Heart left ventricle (tissue), 16 donors: ENCODE results near the gene SRBD1. TPM values are rescaled to one million over a fixed set of nuclear protein-coding genes. Genes with fewer than 3 reads are reported as not detected.

ENCODE experiments used
- ATAC-seq, 4 donors: fragments of 200-7000 bp; cut with Tn5 transposase; one replicate each; pipeline ENCODE4 v1.9.1; 2020 to 2022; ENCODE audit warnings: moderate library complexity in 4 of 4, mild to moderate bottlenecking in 3 of 4, moderate number of reproducible peaks in 1 of 4
- DNase-seq, 5 donors: peaks; one replicate each; pipeline ENCODE4 v3.0.0-alpha.2; 2020
- H3K27ac ChIP-seq, 12 donors: fragments of 200-600 bp; sonication (generic) in 4 of 12; one replicate each; pipeline versions ENCODE4 v1.5.0 to v1.8.0; 2016 to 2022; ENCODE audit warnings: mild to moderate bottlenecking in 2 of 12
- H3K27me3 ChIP-seq, 9 donors: fragments of 200-600 bp; sonication (generic) in 2 of 9; one replicate each; pipeline versions ENCODE4 v1.5.1 to v1.8.0; 2016 to 2022; ENCODE audit warnings: mild to moderate bottlenecking in 3 of 9
- H3K36me3 ChIP-seq, 9 donors: fragments of 200-600 bp; sonication (generic) in 2 of 9; one replicate each; pipeline versions ENCODE4 v1.5.0 to v1.8.0; 2018 to 2022; ENCODE audit warnings: mild to moderate bottlenecking in 2 of 9
- H3K4me1 ChIP-seq, 12 donors: fragments of 200-600 bp; sonication (generic) in 4 of 12; one replicate each; pipeline versions ENCODE4 v1.5.0 to v1.8.0; 2016 to 2022; ENCODE audit warnings: mild to moderate bottlenecking in 3 of 12
- H3K4me3 ChIP-seq, 12 donors: fragments of 200-600 bp; sonication (generic) in 4 of 12; one replicate each; pipeline versions ENCODE4 v1.5.0 to v1.8.0; 2017 to 2022; ENCODE audit warnings: mild to moderate bottlenecking in 9 of 12, moderate library complexity in 4 of 12
- H3K9me3 ChIP-seq, 12 donors: fragments of 200-600 bp; sonication (generic) in 4 of 12; one replicate each; pipeline versions ENCODE4 v1.5.0 to v1.8.0; 2016 to 2022; ENCODE audit warnings: mild to moderate bottlenecking in 1 of 12
- POLR2A ChIP-seq, 2 donors: fragments of 450-650 bp; IDR thresholded peaks; one replicate each; pipeline ENCODE4 v1.6.1; 2017; ENCODE audit warnings: antibody characterized with exemption in 2 of 2, mild to moderate bottlenecking in 2 of 2, moderate library complexity in 2 of 2
- WGBS, 4 donors: extraction: QIAGEN DNeasy Blood & Tissue Kit in 2 of 4; methylation state at CpG; one replicate each; pipeline versions ENCODE4 v1.1.5 to v1.1.7; 2013 to 2018; 5-methylcytosine and 5-hydroxymethylcytosine counted together
- intact Hi-C, 10 donors: fragments of 100-400 bp; cut with DNase I; formaldehyde crosslinking; loops; one replicate each; pipeline versions ENCODE4 v1.11.1 to v1.14.2; 2022
- polyA plus RNA-seq, 2 donors: library from polyadenylated mRNA; stranded (reverse); fragments of 200-250 nt; gene quantifications; one replicate each; pipeline ENCODE4 v1.2.3, GENCODE V29; 2013
- total RNA-seq, 9 donors: library from RNA; depleted of rRNA in 2 of 9; stranded (reverse); fragments of >200 nt in 2 of 9; fragmentation: NEBNext Ultra II Directional in 3 of 9; extraction: Animal tissue kit (Norgen Biotek cat#: 25700) in 3 of 9; gene quantifications; one replicate each; pipeline versions ENCODE4 v1.1.0 to v1.2.4, GENCODE V29; 2016 to 2023
- TF ChIP-seq, protein P1 (sequence below), 12 donors: fragments of 200-600 bp; sonication (generic) in 4 of 12; IDR thresholded peaks; one replicate each; pipeline versions ENCODE4 v1.5.0 to v1.8.0; 2018 to 2022; ENCODE audit warnings: antibody characterized with exemption in 12 of 12, mild to moderate bottlenecking in 5 of 12
- donor health status: ischemic (EF 13 %, LVEDD 7.1; RV severe dilation, severe dysfunction).
- donor health status: healthy with polysubstance abuse.
- donor health status: DM: no; HTN: yes; CAD: no.
- donor health status: DM: no; HTN: no; CAD: no.
- donor health status: ischemic (EF 25% LVEDD 6.9; RV normal size, moderate dysfunction).
- donor health status: ischemic (EF 25% LVEDD 5.7; RV mildly dilated, moderate dysfunction).
- donor health status: healthy.
- donor health status: DM: yes; HTN: yes; CAD: no.
- donor health status: ischemic (EF 35%, LVEDD 5.7; RV mildly dilated, moderate dysfunction).
- donor health status: nonischemic (EF 11% LVEDD 7.7; RV severe dilation, severe dysfunction).
- donor health status: DM: yes; HTN: yes; CAD: no.
- donor health status: PGD.
- donor health status: ischemic (EF 29% LVEDD 5.4; RV normal size, mild dysfunction).
- donor health status: nonischemic (EF 23%, LVEDD 6.1; RV moderate dilation, normal function).

The SRBD1 gene
- total and polyA plus RNA-seq, 11 donors, result 3.0 to 16.9 (median 10.2) TPM

DNA sequence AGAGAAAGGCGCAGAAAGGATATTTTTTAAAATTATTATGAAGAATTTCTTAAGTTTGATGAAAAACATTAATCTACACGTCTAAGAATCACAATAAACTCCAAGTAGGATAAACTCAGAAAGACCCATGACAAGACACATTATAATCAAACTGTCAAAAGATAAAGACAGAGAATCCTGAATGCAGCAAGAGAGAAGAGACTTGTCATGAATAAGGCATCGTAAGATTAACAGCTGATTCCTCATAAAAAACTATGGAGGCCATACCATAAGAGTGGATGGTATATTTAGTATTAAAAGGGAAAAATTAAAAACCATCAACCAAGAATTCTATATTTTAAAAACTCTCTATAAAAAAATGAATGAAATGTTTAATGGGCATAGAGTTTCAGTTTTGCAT is 39.1 kb downstream of the SRBD1 start:
- ATAC-seq (no peak), DNase-seq (no peak)
- TF ChIP-seq, protein P1, sequence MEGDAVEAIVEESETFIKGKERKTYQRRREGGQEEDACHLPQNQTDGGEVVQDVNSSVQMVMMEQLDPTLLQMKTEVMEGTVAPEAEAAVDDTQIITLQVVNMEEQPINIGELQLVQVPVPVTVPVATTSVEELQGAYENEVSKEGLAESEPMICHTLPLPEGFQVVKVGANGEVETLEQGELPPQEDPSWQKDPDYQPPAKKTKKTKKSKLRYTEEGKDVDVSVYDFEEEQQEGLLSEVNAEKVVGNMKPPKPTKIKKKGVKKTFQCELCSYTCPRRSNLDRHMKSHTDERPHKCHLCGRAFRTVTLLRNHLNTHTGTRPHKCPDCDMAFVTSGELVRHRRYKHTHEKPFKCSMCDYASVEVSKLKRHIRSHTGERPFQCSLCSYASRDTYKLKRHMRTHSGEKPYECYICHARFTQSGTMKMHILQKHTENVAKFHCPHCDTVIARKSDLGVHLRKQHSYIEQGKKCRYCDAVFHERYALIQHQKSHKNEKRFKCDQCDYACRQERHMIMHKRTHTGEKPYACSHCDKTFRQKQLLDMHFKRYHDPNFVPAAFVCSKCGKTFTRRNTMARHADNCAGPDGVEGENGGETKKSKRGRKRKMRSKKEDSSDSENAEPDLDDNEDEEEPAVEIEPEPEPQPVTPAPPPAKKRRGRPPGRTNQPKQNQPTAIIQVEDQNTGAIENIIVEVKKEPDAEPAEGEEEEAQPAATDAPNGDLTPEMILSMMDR (IDR thresholded peaks at IDR 0.05), result no peak
- TF ChIP-seq POLR2A (IDR thresholded peaks at IDR 0.05), result no peak
- intact Hi-C loops, result no loop called here
- H3K4me1 ChIP-seq, result peaks cover 0 to 25% (median 0%) of the 10 kb centered on the region in 12 donors
- H3K27me3 ChIP-seq, result no peaks in the 10 kb centered on the region
- H3K4me3 ChIP-seq, result no peak overlapping the region
- H3K36me3 ChIP-seq, result peaks cover 0 to 34% (median 16%) of the 10 kb centered on the region in 9 donors
- no peaks in the 10 kb centered on the region for H3K9me3 ChIP-seq
- H3K27ac ChIP-seq, result no peak overlapping the region
- WGBS, 4 donors, result 95 to 100% (median 97%) methylated on average over 3 of the region's 3 CpGs

DNA sequence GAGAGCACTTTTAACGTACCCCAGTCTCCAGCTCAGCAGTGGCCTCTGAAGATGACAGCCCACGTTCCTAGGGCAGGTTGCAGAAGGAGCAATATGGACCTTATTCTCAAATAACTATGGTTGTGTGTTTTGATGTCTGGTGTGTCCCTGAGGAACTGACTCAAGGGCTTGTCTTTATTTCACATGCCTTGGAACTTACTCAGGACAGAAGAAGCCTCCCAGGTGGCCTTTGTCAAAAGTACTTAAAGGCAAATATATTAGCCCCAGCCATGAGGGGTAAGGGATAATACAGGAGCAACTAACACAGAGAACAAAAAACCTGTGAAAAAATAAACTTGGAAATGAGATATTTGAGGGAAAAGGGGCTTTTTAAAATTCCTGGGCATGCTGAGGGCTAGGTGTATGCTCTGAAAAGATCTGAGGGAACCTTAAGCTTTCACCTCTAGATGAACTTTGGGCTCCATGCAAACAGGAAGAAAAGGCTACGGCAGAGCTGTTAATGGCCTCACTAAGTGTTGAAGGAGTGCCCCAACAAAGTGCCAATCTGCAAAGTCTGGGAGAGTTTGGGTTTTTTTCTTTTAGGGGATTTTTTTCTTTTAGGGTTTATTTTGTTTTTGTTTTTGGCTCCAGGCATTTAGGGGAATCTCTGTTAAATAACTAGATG is 40.3 kb downstream of the SRBD1 start:
- H3K36me3 ChIP-seq, result peaks cover 0 to 34% (median 16%) of the 10 kb centered on the region in 9 donors
- 78 to 89% (median 86%) methylated on average over 3 of the region's 3 CpGs for WGBS, 4 donors
- no peak overlapping the region for H3K4me3 ChIP-seq
- H3K27ac ChIP-seq, result no peak overlapping the region
- no peaks in the 10 kb centered on the region for H3K27me3 ChIP-seq
- DNase-seq (no peak), ATAC-seq (no peak)
- H3K9me3 ChIP-seq, result no peaks in the 10 kb centered on the region
- TF ChIP-seq, protein P1 (IDR thresholded peaks at IDR 0.05), result no peak
- TF ChIP-seq POLR2A (IDR thresholded peaks at IDR 0.05), result no peak
- H3K4me1 ChIP-seq, result peaks cover 0 to 26% (median 0%) of the 10 kb centered on the region in 12 donors
- intact Hi-C loops, result no loop called here

DNA sequence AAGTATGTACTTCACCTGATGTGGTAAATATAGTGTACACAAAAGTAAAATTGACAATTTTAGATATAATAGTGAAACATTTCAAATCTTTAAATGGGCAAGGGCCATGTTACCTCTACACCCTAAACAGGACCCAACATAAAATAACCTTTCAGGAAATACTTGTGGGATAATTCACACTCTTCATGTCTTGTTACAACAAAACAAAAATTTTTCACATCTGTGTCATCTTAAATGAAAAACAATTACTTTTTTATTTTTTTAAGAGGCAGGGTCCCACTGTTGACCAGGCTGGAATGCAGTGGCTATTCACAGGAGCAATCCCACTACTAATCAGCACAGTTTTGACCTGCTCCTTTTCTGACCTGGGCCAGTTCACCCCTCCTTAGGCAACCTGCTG is 42.1 kb downstream of the SRBD1 start:
- DNase-seq (no peak), ATAC-seq (no peak)
- peaks cover 0 to 26% (median 0%) of the 10 kb centered on the region in 12 donors for H3K4me1 ChIP-seq
- no peaks in the 10 kb centered on the region for H3K27me3 ChIP-seq
- H3K36me3 ChIP-seq, result peaks cover 0 to 25% (median 11%) of the 10 kb centered on the region in 9 donors
- intact Hi-C loops, result no loop called here
- H3K4me3 ChIP-seq, result no peak overlapping the region
- TF ChIP-seq, protein P1 (IDR thresholded peaks at IDR 0.05), result no peak
- no peak for TF ChIP-seq POLR2A (IDR thresholded peaks at IDR 0.05)
- H3K9me3 ChIP-seq, result no peaks in the 10 kb centered on the region
- H3K27ac ChIP-seq, result peak overlapping the region in 2 of 12 donors; percentile 19 to 92

DNA sequence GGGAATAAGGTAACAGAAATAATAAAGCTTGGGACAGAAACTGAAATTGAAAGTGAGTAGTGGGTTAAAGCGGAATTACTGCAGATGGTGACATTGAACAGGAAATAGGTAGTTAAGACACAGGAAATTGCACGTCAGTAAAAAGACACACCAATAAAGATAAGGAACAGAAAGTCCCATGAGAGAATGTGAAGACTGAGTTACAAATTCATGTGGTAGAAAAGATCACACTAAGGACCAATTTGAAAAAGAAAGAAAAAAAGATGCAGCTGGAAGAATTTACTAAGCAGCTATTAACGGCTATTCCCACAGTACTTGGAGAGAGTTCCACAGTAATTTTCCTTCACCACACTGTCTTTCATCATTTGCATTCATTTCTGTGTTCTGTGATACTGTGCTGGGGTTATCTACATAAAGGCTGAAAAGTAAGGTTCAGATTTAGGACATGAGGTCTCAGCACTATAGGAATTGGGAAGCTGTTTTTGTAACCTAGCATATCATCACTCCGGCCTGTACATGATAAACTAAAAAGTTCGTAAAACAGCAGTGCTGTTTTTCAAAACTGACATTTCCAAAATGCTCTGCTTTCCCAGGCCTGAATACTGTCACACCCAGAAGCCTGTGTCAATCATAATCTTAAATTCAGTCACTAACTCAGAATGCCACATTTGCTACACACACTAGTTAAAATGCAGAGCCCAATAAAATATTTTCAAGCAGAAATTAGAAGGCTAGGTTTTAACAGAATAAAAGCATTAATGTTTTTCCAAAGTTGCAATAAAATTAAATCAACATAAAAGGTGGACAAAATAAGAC is 42.9 kb downstream of the SRBD1 start:
- peak overlapping the region in 10 of 12 donors; percentile 0 to 92 (median 20) for H3K27ac ChIP-seq
- peaks cover 0 to 19% (median 7%) of the 10 kb centered on the region in 9 donors for H3K36me3 ChIP-seq
- H3K4me1 ChIP-seq, result peaks cover 0 to 26% (median 0%) of the 10 kb centered on the region in 12 donors
- intact Hi-C loops, result no loop called here
- no peak for DNase-seq
- no peak for TF ChIP-seq POLR2A (IDR thresholded peaks at IDR 0.05)
- TF ChIP-seq, protein P1 (IDR thresholded peaks at IDR 0.05), result no peak
- H3K4me3 ChIP-seq, result peak overlapping the region in 6 of 12 donors; percentile 4 to 52 (median 12)
- H3K27me3 ChIP-seq, result no peaks in the 10 kb centered on the region
- no peaks in the 10 kb centered on the region for H3K9me3 ChIP-seq
- WGBS, 4 donors, result 56 to 62% (median 57%) methylated on average over 5 of the region's 5 CpGs
- peak in 3 of 4 donors; percentile 45 to 75 (median 51) for ATAC-seq
